ENCODE measurements around the gene ADNP2.

The ADNP2 gene

GRCh38 chr18:80132180-80132812 is 23.2 kb downstream of the ADNP2 start:
- TF ChIP-seq CTCF (IDR thresholded peaks at IDR 0.05; ENCODE audit: low read depth, low read length): no peak
- no peak for DNase-seq (ENCODE audit: extremely low read depth, low read depth)

GRCh38 chr18:80133124-80133523 is 24.1 kb downstream of the ADNP2 start:
- DNase-seq (ENCODE audit: extremely low read depth, low read depth): no peak
- no peak for TF ChIP-seq CTCF (IDR thresholded peaks at IDR 0.05; ENCODE audit: low read depth, low read length)

DNA sequence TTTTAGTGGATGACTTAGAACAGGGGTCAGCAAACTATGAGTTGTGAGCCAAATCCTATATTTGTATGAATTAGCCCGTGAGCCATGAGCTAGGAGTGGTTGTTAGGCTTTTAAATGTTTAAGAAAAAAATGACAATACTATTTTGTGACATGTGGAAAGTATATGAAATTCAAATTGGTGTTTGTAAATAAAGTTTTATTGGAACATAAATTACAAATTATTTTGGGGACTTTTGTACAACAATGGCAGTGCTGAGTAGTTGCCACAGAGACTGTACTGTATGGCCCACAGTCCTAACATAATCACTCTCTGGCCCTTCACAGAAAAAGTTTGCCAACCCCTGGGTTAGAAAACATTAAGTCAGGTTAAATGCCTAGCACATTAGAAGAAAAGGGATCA is 26.1 kb downstream of the ADNP2 start:
- TF ChIP-seq CTCF (IDR thresholded peaks at IDR 0.05; ENCODE audit: low read depth, low read length): no peak
- no peak for DNase-seq (ENCODE audit: extremely low read depth, low read depth)

DNA sequence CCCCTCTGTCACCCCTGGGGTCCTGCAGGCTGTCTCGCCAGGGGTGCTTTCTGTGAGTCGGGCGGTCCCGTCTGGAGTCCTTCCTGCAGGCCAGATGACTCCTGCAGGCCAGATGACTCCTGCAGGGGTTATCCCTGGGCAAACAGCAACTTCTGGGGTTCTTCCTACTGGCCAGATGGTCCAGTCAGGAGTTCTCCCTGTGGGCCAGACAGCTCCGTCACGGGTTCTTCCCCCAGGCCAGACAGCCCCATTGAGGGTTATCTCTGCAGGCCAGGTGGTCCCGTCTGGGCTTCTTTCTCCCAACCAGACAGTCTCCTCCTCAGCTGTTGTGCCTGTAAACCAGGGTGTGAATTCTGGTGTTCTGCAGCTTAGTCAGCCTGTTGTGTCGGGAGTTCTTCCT is 27.6 kb downstream of the ADNP2 start:
- no peak for TF ChIP-seq CTCF (IDR thresholded peaks at IDR 0.05; ENCODE audit: low read depth, low read length)
- DNase-seq (ENCODE audit: extremely low read depth, low read depth): no peak

- DNase-seq (ENCODE audit: extremely low read depth, low read depth): no peak
- no peak for TF ChIP-seq CTCF (IDR thresholded peaks at IDR 0.05; ENCODE audit: low read depth, low read length)
These were observed 28.1 kb downstream of the ADNP2 start for GRCh38 chr18:80137137-80137536.

GRCh38 chr18:80137976-80138375 is 28.9 kb downstream of the ADNP2 start:
- DNase-seq (ENCODE audit: extremely low read depth, low read depth): no peak
- TF ChIP-seq CTCF (IDR thresholded peaks at IDR 0.05; ENCODE audit: low read depth, low read length): no peak

DNA sequence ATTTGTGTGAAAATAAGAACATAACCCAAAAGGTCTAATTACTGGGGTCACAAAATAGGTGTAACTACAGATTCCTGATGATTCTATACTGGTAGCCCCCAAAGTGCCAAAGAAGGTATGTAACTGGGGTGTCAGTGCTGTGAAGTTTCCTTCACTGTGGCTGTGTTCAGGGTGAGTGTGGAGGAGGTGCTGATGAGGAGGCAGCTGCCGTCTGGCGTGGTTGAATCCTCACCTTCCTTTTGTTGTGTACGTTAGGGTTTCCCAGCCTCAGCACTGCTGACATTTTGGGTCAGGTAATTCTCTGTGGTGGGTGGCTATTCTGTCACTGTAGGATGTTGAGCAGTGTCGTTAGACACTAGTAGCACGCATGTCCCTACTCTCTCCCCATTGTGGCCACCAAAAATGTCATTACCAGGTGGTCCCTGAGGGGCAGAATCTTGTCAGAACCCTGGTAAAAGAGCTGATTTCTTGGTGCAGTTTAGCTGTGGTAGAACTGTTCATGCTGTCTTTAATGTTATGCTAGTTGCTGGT is 31.5 kb downstream of the ADNP2 start:
- no peak for DNase-seq (ENCODE audit: extremely low read depth, low read depth)
- no peak for TF ChIP-seq CTCF (IDR thresholded peaks at IDR 0.05; ENCODE audit: low read depth, low read length)

All from AG09319 (cell line).